ENCODE results near the gene KRTAP5-9.

DNA sequence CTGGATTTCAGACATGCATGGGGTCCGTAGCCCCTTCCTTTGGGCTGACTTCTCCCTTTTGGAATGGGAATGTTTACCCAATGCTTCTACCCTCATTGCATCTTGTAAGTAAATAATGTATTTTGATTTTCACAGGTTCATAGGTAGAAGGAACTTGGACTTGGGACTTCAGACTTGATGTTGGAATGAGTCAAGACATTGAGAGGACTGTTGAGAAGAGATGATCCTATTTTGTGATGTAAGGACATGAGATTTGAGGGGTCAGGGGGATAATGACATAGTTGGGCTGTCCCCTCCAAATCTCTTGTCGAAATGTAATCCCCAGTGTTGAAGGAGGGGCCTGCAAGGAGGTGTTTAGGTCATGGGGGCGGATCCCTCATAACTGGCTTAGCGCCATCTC is 16.2 kb downstream of the KRTAP5-9 start:
- TF ChIP-seq, protein P1, sequence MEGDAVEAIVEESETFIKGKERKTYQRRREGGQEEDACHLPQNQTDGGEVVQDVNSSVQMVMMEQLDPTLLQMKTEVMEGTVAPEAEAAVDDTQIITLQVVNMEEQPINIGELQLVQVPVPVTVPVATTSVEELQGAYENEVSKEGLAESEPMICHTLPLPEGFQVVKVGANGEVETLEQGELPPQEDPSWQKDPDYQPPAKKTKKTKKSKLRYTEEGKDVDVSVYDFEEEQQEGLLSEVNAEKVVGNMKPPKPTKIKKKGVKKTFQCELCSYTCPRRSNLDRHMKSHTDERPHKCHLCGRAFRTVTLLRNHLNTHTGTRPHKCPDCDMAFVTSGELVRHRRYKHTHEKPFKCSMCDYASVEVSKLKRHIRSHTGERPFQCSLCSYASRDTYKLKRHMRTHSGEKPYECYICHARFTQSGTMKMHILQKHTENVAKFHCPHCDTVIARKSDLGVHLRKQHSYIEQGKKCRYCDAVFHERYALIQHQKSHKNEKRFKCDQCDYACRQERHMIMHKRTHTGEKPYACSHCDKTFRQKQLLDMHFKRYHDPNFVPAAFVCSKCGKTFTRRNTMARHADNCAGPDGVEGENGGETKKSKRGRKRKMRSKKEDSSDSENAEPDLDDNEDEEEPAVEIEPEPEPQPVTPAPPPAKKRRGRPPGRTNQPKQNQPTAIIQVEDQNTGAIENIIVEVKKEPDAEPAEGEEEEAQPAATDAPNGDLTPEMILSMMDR (conservative IDR thresholded peaks at IDR 0.05; ENCODE audit: low read depth in 2 of 2): no peak
- TF ChIP-seq ETS1 (IDR thresholded peaks at IDR 0.05): no peak
- TF ChIP-seq REST (IDR thresholded peaks at IDR 0.05; ENCODE audit: unreplicated experiment): no peak
- TF ChIP-seq ZNF331 (CRISPR knock-in tag; IDR thresholded peaks at IDR 0.05; ENCODE audit: low read depth): no peak
- TF ChIP-seq CREB1 (CRISPR knock-in tag; IDR thresholded peaks at IDR 0.05; ENCODE audit: low read depth): no peak
